Measurements from ENCODE around the gene GPSM1.

GRCh38 chr9:136373300-136374182 lies 46.2 kb downstream of the GPSM1 start, which contains the start of gene CARD9:
- TF ChIP-seq, protein P1, sequence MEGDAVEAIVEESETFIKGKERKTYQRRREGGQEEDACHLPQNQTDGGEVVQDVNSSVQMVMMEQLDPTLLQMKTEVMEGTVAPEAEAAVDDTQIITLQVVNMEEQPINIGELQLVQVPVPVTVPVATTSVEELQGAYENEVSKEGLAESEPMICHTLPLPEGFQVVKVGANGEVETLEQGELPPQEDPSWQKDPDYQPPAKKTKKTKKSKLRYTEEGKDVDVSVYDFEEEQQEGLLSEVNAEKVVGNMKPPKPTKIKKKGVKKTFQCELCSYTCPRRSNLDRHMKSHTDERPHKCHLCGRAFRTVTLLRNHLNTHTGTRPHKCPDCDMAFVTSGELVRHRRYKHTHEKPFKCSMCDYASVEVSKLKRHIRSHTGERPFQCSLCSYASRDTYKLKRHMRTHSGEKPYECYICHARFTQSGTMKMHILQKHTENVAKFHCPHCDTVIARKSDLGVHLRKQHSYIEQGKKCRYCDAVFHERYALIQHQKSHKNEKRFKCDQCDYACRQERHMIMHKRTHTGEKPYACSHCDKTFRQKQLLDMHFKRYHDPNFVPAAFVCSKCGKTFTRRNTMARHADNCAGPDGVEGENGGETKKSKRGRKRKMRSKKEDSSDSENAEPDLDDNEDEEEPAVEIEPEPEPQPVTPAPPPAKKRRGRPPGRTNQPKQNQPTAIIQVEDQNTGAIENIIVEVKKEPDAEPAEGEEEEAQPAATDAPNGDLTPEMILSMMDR (IDR thresholded peaks at IDR 0.05 in 8 of 11, conservative IDR thresholded peaks at IDR 0.05 in 3 of 11) = peak in 1 of 11 experiments; percentile 13
- TF ChIP-seq POLR2A (IDR thresholded peaks at IDR 0.05) = no peak
- peak; percentile 30 to 73 (median 54) for TF ChIP-seq POLR2AphosphoS5 (IDR thresholded peaks at IDR 0.05)
